ENCODE data around the gene TRIM7. TPM values are rescaled to one million over a fixed set of nuclear protein-coding genes. Genes with fewer than 3 reads are reported as not detected.
"Not testable (repeated sequence)": the region's sequence is repeated elsewhere in the genome, so short reads cannot be mapped to it uniquely, and the experiment has no call there.

TRIM7 gene
- total and polyA plus RNA-seq, 9 of the 15 experiments (the other 6 are each of a cell fraction or from before 2014, with no cell fraction given), result 2.6 to 14.9 (median 8.9) TPM

GRCh38 chr5:181169459-181170236 lies 35.3 kb downstream of the TRIM7 start (continued):
- TF ChIP-seq MECOM (CRISPR knock-in tag; IDR thresholded peaks at IDR 0.05), result 0 out of 2 replicates have a peak, but pooled peaks have one; percentile 47
- peak; percentile 78 for TF ChIP-seq MGA (IDR thresholded peaks at IDR 0.05)
- peak; percentile 76 for TF ChIP-seq SP1 (CRISPR knock-in tag; IDR thresholded peaks at IDR 0.05)
- peak; percentile 80 for TF ChIP-seq CTBP1 (IDR thresholded peaks at IDR 0.05; ENCODE audit: borderline replicate concordance)
- TF ChIP-seq MAX (CRISPR knock-in tag; IDR thresholded peaks at IDR 0.05), result peak; percentile 77
- TF ChIP-seq TOE1 (IDR thresholded peaks at IDR 0.05; ENCODE audit: borderline replicate concordance), result peak; percentile 26; the same call in 1 of the 2 replicates
- not testable (repeated sequence) for TF ChIP-seq TOE1 (CRISPR knock-in tag; IDR thresholded peaks at IDR 0.05; ENCODE audit: borderline replicate concordance, low read depth); JUND (IDR thresholded peaks at IDR 0.05; ENCODE audit: borderline replicate concordance, low read depth, low read length)
- 0 out of 2 replicates have a peak, but pooled peaks have one; percentile 13 for TF ChIP-seq ZKSCAN1 (IDR thresholded peaks at IDR 0.05; ENCODE audit: low read depth, low read length)
- TF ChIP-seq ZNF511 (CRISPR knock-in tag; IDR thresholded peaks at IDR 0.05), result peak; percentile 77; the same call in 1 of the 2 replicates
- TF ChIP-seq SMARCE1 (IDR thresholded peaks at IDR 0.05), result peak; percentile 14; the same call in 1 of the 2 replicates
- TF ChIP-seq EP400 (IDR thresholded peaks at IDR 0.05), result 0 out of 2 replicates have a peak, but pooled peaks have one; percentile 27
- TF ChIP-seq ZNF766 (CRISPR knock-in tag; conservative IDR thresholded peaks at IDR 0.05), result peak; percentile 45; the same call in 1 of the 2 replicates
- peak; percentile 46; the same call in 1 of the 3 replicates for TF ChIP-seq JUND (tag; IDR thresholded peaks at IDR 0.05; ENCODE audit: borderline replicate concordance, low read depth, low read length)
